ENCODE results near the gene PRR19.
"Not testable (repeated sequence)": the region's sequence is repeated elsewhere in the genome, so short reads cannot be mapped to it uniquely, and the experiment has no call there.

PRR19 gene

DNA sequence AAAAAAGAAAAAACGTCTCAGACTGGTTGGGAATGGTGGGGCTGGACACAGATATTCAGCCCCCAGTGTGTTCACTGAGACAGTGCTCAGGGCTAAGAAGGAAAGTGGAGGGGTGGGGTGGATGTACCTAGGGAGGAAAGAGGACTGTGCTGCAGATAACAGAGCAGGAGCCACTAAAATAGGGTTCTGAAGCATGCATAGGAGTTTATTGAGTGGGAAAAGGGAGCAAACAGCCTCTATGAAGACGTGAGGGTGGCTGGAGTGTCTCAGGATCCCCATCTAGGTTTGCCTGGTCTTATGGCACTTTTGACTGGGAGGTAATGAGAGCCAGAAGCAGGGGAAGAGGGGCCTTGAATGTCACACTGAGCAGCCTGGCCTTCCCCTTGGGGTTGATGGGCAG, 26.9 kb downstream of the PRR19 start:
- DNase-seq, result no peak

DNA sequence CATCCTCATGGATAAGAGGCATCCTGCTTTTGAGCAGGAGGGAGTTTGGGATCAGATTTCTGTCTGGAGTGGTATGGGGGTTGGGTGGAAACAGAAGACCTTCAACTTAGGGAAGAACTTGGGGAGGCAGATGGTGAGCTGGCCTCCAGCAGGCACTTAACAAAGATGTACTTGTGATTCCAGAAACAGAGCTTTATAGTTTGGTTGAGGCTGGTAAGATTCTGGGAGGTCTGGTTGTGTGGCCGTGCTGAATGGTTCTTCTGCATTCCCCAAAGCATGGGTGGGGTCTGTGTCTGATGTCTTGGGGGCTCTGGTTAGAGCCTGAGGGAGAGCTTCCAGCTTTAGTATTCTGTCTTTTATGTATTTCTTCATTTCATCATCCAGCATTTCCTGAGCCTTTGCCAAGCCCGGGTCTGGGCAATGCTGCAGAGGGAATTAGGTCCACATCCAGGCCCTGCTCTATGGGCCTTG, 28.3 kb downstream of the PRR19 start:
- no peak for DNase-seq

DNA sequence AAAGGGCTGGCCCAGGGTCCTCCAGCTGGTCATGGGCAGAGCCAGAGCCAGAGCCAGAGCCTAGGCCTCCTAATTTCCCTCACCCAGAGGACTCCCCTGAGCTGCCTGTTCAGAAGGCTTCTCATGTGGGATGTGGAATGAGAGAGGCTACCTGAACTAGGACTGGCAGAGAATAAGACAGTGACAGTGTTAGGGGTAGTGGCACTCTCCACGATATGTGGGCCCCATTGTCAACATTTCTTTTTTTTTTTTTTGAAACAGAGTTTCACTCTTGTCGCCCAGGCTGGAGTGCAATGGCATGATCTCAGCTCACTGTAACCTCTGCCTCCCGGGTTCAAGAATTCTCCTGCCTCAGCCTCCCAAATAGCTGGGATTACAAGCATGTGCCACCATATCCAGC, 29.4 kb downstream of the PRR19 start:
- DNase-seq, result not testable (repeated sequence)

DNA sequence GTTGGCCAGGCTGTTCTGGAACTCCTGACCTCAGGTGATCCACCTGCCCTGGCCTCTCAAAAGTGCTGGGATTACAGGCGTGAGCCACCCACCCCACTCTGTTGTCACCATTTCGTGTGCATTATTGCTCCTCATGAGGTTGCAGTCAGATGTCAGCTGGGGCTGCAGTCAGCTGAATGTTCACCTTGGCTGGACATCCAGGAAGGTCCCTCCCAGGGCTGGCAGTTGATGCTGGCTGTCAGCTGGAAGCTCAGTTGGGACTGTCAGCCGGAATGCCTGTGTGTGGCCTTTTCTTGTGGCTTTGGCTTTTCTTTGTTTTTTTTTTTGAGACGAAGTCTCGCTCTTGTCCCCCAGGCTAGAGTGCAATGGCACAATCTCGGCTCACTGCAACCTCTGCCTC, 30.1 kb downstream of the PRR19 start:
- no peak for DNase-seq

DNA sequence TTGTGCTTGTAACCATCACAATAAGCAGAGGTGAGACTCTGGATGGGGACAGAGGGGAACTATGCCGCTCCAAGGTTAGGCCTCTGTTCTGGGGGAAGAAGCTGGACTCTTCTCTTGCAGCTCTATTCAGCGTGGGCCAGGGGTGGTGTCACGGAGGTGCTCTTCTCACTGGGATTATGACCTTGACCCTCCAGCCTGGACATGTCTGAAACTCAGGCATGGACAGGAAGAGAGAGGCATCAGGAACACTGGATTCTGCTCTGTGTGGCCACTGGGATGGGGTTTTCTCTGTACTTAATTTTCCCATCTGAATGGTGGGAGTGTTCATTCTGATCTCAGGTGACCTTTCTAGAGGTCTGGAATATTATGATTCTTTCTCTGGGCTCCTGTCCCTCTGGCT, 31.1 kb downstream of the PRR19 start:
- no peak for DNase-seq

DNA sequence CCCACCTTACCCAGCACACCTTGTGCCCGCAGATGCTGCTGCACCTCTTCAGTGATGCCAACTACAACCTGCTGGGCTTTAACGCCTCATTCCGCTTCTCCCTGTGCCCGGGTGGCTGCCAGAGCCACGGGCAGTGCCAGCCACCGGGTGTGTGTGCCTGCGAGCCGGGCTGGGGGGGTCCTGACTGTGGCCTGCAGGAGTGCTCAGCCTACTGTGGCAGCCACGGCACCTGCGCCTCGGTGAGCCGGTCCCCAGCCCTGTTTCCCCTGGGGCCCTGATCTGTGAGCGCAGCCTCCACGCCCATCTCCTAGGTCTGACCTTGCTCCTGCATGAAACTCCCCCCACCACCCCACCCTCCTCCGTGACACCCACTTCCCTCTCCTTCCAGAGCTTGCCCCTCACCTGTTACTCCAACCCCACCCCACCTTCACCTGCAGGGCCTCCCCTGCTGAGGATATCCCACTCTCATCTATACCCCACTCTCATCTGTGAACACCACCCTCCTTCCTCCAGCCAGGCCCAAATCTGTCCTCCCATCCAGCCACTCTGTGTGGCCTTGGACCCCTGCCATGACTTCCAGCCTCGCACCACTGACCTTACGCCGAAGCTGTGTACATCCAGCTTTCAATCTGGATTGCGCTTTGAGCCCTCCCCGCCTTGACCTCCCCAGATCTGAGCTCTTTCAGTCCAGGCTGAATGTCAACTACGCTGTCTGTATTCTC, 32.2 kb downstream of the PRR19 start:
- no peak for DNase-seq

DNA sequence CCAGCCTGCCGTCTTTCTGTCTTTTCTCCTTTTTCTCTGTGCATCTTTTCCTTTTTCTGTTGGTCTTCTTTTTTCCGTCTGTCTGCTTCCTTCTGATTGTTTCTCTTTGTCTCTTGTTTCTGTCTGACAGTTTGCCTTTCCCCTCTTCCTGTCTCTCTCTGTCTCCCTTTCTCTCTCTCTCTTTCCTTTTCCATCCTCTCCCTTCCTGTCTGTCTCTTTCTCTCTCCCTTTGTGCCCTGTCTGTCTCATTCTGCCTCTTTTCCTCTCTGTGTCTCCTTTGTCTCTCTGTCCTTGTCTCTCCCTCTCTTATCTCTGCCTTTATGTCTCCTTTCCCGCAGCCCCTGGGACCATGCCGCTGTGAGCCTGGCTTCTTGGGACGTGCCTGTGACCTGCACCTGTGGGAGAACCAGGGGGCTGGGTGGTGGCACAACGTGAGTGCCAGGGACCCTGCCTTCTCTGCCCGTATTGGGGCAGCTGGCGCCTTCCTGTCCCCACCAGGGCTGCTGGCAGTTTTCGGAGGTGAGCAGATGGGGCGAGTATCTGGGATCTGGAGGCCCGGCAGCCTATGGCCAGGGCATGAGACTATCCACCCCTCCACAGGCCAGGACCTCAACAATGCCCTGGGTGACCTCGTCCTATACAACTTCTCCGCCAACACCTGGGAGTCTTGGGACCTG, 32.9 kb downstream of the PRR19 start:
- no peak for DNase-seq

DNA sequence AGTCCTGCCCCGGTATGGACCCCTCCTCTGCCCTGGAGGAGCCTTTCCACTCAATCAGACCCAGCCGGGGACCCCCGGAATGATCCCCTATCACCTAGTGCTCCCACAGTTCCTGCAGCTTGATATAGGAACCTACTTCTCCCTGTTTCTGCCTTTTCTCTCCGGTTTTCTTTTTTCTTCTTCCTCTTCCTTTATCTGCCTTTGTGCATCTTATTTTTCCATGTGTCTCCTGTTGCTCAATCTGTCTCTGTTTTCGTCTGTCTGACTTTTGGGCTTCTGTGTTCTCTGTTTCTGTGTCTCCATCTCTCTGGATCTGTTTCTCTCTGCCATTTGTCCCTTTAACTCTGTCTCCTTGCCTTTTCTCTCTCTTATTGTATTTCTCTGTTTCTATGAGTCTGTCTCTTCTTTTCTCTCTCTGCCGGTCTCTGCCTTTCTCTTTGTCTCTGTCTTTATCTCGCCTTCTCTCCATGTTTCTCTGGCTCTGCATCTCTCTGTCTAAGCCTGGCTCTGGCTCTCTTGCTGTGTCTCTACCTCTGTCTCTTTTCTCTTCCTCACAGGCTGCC, 33.5 kb downstream of the PRR19 start:
- no peak for DNase-seq

DNA sequence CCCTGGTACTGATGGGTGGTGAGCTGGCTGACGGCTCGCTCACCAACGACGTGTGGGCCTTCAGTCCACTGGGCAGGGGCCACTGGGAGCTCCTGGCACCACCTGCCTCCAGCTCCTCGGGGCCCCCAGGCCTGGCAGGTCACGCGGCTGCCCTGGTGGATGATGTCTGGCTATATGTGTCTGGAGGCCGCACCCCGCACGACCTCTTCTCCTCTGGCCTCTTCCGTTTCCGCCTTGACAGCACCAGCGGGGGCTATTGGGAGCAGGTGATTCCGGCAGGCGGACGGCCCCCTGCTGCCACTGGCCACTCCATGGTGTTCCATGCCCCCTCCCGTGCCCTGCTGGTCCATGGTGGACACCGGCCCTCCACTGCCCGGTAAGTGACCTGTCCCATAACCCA, 34.0 kb downstream of the PRR19 start:
- no peak for DNase-seq

DNA sequence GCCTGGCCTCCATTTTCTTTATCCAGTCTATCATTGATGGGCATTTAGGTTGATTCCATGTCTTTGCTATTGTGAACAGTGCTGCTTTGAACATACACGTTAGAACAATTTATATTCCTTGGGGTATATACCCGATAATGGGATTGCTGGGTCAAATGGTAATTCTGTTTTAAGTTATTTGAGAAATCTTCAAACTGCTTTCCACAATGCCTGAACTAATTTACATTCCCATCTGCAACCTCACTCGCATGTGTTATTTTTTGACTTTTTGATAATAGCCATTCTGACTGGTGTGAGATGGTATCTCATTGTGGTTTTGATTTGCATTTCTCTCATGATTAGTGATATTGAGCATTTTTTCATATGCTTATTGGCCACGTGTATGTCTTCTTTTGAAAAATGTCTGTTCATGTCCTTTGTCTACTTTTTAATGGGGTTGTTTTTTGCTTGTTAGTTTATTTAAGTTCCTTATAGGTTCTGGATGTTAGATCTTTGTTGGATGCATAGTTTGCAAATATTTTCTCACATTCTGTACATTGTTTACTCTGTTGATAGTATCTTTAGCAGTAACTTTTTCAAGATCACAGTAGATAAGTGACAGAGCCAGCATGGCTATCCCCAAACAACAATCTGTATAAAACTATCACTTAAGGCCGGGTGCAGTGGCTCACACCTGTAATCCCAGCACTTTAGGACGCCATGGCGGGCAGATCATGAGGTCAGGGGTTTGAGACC, 37.4 kb downstream of the PRR19 start:
- not testable (repeated sequence) for DNase-seq

DNA sequence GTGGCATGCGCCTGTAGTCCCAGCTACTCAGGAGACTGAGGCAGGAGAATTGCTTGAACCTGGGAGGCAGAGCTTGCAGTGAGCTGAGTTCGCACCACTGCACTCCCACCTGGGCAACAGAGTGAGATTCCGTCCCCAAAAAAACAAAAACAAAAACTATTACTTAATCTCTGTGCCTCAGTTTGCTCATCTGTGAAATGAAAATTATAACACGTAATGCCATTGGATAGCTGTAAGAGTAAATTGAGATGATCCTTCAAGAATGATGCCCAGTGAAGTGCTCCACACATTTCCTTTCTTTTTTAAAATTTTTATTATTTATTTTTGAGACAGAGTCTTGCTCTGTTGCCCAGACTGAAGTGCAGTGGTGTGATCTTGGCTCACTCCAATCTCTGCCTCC, 38.0 kb downstream of the PRR19 start:
- not testable (repeated sequence) for DNase-seq

DNA sequence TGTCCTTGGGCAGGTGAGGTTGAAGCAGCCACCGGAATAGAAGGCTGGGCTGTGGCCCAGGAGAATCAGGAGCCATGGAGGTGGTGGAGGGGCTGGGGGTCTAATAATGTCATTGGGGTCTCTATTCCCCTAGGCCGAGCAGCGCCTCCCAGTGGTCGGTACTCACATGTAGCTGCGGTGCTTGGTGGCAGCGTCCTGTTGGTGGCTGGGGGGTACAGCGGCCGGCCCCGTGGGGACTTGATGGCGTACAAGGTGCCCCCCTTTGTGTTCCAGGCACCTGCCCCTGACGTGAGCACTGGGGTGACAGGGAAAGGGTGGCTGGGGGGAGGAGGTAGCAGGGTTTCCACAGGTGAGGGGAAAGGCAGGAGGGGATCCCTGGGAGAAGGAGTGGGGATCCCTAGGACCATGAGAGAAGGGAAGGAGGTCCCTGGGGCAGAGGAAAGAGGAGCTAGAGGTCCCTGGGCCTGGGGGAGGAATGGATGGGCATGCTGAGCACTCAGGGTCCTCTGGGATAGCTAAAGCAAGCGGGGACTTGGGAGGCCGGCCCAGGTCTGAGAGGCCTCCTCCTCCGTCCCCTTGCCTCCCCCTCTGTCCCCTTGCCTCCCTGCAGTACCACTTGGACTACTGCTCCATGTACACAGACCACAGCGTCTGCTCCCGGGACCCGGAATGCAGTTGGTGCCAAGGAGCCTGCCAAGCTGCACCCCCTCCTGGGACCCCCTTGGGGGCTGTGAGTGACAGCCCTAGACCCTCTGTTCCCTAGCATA, 41.6 kb downstream of the PRR19 start:
- no peak for DNase-seq

DNA sequence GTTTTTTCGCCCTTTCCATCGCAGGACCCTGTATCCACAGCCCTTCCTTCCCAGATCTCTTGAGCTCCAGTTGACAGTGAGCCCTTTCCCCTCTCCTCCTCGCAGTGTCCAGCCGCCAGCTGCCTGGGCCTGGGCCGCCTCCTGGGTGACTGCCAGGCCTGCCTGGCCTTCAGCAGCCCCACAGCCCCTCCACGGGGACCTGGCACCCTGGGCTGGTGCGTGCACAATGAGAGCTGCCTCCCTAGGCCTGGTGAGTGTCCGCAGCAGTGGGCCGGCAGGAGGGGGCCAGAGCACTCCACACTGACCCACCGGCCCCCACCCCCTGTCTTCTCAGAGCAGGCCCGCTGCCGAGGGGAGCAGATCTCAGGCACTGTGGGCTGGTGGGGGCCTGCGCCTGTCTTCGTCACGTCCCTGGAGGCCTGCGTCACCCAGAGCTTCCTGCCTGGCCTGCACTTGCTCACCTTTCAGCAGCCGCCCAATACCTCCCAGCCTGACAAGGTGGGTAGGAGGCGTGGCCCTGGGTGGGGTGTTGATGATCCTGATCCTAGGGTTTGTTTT, 42.5 kb downstream of the PRR19 start:
- no peak for DNase-seq

DNA sequence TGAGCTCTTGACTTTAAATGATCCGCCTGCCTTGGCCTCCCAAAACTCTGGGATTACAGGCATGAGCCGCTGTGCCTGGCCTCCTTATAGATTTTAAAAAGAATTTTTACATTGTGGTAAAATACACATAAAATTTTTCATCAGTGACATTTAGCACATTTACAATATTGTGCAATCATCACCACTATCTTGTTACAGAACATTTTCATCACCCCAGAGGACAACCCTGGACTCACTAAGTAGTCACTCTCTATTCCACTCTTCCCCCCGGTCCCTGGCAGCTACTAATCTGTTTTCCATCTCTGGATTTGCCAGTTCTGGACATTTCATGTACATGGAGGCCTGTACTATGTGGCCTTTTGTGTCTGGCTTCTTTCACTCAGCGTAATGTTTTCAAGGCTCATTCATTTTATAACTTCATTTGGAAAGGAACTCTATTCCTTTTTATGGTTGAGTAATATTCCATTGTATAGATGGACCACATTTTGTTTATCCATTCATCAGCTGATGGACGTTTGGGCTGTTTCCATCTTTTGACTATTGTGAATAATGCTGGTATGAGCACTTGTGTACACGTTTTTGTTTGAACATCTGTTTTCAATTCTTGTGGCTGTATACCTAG, 43.4 kb downstream of the PRR19 start:
- DNase-seq, result no peak

DNA sequence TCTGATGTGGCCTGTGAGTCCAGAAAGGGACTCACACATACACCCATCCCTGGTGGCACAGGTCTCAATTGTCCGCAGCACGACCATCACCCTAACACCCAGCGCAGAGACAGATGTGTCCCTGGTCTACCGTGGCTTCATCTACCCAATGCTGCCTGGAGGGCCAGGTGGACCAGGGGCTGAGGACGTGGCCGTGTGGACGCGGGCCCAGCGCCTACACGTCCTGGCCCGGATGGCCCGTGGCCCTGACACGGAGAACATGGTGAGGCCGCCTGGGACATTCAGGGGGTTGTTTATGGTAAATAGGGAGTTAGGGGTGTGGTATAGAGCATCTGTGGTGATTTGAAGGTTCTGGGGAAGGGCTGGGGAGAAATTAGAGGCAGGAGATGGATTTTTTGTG, 46.3 kb downstream of the PRR19 start:
- no peak for DNase-seq

DNA sequence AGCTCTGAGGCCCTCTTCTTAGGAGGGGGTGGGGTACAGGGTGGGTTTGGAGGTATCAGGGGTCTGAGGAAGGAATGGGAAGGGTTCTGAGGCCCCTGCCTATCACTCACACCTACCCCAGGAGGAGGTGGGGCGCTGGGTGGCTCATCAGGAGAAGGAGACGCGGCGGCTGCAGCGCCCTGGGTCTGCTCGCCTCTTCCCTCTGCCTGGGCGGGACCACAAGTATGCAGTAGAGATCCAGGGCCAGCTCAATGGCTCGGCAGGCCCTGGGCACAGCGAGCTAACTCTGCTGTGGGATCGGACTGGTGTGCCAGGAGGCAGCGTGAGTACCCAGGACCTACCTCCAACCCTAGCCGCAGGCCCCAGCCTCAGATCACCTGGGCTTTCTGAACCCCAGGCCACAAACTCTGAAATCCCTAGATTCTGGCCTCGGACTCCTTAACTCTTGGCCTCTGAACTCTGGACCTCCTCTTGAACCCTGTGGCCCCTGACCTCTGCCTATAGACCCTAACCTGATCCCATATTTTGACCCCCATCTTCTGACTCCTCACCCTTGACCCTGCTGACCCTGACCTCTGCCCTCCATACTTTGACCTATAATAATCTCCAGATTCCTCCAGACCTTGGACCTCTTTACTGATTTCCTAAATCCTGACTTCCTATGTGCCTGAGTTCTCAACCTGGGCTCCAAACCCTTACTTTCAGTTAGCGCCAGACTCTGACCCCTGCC, 47.6 kb downstream of the PRR19 start:
- no peak for DNase-seq

DNA sequence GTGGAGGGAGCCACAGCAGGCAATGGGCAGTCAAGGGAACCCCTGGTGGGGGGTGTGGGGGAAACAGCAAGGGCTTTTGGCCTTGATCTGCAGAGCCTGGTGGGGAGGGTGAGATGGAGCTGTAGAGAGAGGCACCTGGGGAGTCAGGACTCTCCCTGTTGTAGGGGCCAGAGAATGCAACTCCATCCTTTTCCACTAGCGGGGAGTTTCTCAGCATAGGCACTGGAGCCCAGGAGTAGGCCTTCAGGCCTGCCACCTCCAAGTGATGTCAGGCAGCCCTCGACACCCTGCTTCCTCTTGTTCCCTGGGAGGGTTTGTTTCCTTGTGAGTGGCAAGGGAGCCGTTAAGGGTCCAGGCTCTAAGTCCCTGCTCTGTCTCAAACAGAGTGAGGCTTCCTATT, 48.5 kb downstream of the PRR19 start:
- DNase-seq, result no peak

DNA sequence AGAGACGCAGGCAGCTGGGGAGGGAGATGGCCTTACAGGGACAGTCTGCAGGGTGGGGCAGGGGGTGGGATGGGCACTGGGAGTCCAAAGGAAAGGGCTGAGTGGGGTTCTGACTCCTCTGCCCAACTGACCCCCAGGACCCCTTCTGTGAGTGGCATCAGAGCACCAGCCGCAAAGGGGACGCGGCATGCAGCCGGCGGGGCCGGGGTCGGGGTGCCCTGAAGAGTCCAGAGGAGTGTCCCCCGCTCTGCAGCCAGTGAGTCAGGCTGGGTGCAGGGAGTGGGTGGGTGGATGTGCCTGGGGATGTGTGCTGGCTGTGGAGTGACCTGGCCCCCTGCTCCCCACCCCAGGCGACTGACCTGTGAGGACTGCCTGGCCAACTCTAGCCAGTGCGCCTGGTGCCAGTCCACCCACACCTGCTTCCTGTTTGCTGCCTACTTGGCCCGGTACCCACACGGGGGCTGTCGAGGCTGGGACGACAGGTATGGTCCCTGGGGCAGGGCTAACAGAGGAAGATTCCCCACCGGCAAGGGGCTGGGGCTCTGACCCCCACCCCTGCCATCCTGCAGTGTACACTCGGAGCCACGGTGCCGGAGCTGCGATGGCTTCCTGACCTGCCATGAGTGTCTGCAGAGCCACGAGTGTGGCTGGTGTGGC, 49.3 kb downstream of the PRR19 start:
- DNase-seq, result no peak

DNA sequence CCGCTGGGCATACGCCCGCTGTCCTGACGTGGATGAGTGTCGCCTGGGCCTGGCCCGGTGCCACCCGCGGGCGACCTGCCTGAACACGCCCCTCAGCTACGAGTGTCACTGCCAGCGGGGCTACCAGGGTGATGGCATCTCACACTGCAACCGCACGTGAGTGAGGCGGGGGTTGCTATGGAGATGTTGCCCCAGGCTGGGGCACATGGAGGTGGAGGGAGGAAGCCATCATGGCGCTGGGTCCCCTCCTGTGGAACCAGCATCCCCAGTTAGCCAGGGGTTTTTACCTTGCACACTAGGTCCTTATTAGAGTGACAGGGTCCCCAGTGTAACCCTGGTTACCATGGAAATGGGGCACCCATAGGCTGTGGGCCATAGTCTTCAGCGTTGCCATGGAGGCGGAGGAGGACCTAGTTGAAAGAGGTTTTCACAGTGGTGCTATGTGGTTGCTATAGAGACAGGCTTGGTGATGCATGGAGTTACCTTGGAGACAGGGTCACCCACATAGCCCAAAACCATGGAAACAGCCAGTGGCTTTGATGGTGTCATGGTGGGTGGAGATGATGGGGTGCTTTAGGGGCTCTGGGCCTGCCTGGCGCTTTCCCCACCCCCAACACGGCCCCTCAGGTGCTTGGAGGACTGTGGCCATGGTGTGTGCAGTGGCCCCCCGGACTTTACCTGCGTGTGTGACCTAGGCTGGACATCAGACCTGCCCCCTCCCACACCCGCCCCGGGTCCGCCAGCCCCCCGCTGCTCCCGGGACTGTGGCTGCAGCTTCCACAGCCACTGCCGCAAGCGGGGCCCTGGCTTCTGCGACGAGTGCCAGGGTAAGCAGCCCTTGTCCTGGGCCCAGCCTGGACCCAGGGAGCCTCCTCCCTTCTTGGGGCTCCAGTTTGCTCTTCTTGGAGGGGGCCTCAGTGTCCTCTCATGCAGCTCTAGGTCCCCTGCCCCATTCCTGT, 50.6 kb downstream of the PRR19 start:
- DNase-seq, result no peak

Data from NCI-H1436 treated with DMSO at 0.1 percent for 48 hours (cell line).